AG09309 (cell line): ENCODE results near the gene KRT2.

Experiments
- DNase-seq: peaks from one replicate; pipeline ENCODE4 v3.0.0-alpha.2; 2010; ENCODE audit warnings: low read depth
- H3K4me3 ChIP-seq: 2 replicates; pipeline ENCODE4 v1.5.1; 2011; ENCODE audit warnings: mild to moderate bottlenecking, low read depth, low read length, moderate library complexity; ENCODE audit not compliant: control insufficient read depth
- TF ChIP-seq, protein P1 (sequence below): IDR thresholded peaks from 2 replicates; pipeline ENCODE4 v1.5.1; 2011; ENCODE audit warnings: mild to moderate bottlenecking, low read depth, low read length, inconsistent platforms; ENCODE audit not compliant: insufficient read depth, control insufficient read depth; ENCODE audit errors: missing control alignments

KRT2 gene

DNA sequence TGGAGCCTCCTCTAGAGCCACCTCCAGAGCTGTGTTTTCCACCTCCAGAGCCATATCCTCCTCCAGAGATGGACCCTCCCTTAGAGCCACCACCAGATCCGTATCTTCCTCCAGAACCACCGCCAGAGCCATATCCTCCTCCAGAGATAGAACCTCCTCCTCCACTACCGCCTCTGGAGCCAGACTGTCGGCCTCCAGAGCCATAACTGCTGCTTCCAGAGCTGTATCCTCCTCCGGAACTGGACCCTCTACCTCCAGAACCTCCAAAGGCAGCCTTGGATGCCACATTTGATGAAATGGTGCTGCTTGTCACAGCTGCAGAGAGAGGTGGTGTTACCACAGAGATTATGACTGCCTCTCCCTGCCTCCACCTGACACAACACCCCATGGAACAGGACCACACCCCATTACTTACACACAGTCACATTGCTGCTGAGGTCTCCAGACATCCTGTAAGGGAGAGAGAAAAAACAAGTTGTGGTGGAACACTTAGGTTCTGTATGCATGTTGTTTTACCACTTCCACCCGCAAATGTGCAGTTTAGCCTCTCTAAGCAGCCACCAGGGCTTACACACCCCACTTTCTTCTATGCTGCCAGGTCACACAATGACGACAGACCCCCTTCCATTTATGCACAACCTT is 6.8 kb downstream of the KRT2 start:
- TF ChIP-seq, protein P1, sequence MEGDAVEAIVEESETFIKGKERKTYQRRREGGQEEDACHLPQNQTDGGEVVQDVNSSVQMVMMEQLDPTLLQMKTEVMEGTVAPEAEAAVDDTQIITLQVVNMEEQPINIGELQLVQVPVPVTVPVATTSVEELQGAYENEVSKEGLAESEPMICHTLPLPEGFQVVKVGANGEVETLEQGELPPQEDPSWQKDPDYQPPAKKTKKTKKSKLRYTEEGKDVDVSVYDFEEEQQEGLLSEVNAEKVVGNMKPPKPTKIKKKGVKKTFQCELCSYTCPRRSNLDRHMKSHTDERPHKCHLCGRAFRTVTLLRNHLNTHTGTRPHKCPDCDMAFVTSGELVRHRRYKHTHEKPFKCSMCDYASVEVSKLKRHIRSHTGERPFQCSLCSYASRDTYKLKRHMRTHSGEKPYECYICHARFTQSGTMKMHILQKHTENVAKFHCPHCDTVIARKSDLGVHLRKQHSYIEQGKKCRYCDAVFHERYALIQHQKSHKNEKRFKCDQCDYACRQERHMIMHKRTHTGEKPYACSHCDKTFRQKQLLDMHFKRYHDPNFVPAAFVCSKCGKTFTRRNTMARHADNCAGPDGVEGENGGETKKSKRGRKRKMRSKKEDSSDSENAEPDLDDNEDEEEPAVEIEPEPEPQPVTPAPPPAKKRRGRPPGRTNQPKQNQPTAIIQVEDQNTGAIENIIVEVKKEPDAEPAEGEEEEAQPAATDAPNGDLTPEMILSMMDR, result no peak
- H3K4me3 ChIP-seq, result no peak overlapping the region

DNA sequence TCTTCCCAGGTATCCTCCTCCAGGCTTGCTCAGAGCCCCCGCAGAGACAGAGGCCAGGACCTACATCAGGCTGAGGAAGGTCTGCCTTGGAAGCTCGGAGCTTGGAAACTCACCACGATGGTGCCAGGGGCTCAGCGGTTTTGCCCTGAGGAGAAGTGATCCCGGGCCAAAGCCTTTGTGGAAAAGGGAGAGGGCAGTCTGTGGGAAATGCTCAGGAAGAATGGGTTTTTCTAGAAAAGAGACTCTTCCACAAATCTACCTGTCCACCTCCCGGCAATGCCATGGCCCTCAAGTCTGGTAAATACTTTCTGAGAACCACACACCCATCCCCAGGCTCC is 8.0 kb downstream of the KRT2 start:
- DNase-seq, result no peak
- H3K4me3 ChIP-seq, result no peak overlapping the region
- TF ChIP-seq, protein P1, result no peak

More for the DNA sequence above, 6.8 kb downstream of the KRT2 start:
- DNase-seq, result no peak

DNA sequence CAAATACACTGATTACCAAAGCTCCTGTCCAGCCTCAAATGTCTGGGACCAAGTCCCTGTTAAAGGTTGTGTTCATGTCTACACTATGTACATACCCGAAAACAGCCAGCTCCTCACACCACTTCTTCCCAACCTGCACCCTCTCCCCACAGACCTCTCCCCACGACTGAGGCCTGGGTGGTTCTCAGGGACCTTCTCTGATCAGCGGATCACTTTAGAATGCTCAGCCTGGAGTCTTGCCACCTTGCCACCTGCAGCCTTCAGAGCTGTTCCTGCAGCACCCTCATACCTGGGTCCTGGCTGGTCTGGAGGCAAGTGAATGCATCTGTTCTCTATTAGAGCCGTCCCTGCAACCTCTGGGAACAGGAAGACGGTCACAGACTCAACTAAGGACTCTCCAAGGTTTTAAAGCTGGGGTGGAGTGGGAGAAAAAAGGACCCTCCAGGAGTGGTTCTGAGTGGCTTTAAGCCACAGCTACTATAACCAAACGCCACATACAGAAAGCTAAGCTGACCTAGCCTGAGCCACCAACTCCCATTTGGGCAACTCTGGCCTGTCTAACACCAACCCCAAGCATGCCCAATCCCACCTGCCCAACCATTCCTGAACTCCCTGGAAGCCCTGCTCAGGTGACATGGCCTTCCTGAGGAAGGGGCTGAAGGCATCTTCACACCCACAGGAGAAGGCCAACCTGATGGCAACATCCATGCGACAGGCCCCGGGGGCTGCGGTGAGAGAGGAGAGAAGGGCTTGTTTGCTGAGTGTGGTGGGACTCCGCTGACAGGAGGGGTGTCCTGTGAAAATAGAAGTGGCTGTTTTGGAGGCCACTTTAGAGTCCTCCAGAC is 8.6 kb downstream of the KRT2 start:
- no peak for DNase-seq
- H3K4me3 ChIP-seq, result no peak overlapping the region
- TF ChIP-seq, protein P1, result no peak

DNA sequence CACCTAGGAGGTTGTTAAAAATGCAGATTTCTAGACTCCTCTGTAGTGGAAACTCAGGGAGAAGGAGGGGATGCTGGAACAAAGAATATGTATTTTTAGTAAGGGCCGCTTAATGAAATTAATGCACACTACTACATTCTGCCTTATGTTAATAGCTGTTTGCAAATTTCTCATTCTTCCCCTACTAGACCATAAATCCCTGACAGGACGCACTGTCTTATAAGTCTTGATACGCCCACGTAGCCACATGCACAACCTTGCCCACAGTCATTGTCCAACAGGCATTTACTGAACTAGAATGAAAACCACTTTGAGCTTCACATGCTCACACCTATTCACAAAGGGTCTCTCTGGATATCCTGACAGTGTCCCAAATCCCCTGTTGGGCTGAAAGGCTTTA is 10.5 kb downstream of the KRT2 start:
- no peak for DNase-seq
- no peak overlapping the region for H3K4me3 ChIP-seq
- TF ChIP-seq, protein P1, result no peak

DNA sequence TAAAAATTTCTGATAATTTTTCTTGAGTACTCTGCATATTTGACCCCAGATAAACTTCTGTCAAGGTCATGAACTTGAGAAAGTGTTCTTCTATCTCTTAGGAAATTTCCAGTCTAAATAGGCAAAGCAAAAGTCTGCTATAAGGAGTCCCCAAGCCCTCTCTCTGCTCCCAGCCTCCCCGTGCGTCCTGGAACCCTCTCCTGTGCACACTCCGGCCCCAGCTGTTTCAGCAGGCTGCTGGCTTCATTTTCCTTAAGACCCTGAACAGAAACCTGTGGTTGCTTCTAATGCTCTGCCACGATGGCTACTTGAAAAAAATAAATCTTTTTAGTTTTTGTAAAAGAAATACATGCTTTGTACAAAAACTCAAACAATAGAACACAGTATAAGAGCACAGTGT is 14.7 kb downstream of the KRT2 start:
- DNase-seq, result no peak

DNA sequence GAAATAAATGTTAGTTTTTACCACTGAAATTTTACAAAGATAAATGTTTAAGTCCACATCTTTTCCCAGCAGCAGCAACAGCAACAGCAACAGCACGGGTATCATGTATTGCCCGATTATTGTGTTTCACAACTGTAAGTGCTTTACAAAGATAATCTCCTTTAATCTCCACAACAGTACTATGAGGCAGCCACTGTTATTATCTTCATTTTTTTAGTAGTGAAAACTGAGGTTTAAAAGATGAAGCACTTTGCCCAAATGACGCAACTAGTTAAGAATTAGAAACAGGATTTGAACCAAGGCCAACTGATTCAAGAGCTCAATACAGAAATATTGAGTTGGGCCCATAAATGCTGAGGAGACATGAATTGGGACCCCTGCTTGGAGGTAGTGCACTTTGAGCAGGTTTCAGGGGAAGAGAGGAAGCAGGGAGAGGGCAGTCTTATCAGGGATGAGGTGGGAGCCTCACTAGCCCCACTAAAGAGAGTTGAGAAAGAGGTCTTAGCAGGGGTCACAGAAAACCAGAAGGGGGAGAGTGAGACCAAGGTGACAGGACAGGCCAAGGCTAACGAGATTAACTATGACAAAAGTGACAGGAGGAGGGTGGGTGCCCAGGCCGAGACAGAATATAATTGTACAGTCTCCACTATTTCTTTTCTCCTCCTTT is 15.3 kb downstream of the KRT2 start:
- H3K4me3 ChIP-seq, result no peak overlapping the region
- TF ChIP-seq, protein P1, result no peak
- DNase-seq, result no peak

More for the DNA sequence above, 14.7 kb downstream of the KRT2 start:
- H3K4me3 ChIP-seq, result no peak overlapping the region
- TF ChIP-seq, protein P1, result no peak
